Left hindlimb (tissue), 1 donor: ENCODE data around the gene TMEM214.

Experiments
- DNase-seq: peaks from one replicate; pipeline ENCODE4 v3.0.0-alpha.2; 2018

Gene TMEM214

DNA sequence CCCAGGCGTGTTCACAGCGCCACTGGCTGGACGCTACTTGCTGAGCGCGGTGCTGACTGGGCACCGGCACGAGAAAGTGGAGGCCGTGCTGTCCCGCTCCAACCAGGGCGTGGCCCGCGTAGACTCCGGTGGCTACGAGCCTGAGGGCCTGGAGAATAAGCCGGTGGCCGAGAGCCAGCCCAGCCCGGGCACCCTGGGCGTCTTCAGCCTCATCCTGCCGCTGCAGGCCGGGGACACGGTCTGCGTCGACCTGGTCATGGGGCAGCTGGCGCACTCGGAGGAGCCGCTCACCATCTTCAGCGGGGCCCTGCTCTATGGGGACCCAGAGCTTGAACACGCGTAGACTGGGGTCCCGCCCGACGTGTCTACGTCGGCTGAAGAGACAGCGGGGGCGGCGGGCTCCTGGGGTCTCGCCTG lies 52.9 kb downstream of the TMEM214 start:
- DNase-seq, result peak; percentile 69

DNA sequence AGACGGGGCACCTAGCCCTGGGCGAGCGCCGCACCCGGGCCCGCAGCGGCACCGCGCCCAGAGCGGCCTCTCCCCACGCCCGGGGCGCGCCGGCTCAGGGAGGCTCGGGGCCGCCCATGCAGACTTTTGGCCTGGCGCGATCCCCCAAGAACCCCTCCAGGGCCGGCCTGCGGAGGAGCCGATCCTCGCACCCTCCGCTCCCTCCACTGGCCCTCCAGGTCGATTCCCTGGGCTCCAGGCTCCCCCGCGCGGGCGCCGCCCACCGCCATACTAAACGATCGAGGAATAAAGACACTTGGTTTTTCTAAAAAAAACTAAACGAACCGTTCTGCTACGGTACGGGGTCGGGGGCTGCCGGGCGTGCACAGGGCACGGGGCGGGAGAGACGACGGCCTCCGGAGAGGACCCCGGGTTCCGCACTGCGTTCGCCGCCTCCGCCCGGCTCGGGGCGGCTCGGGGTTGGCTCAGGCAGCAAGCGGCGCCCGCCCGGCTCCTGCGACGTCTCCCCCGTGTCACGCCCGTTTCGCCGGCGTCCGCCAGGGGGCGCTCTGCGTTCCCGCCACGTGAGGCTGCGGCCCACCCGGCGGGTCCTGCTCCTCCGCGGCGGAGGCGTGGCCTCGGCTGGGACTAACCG lies 53.4 kb downstream of the TMEM214 start:
- DNase-seq, result peak; percentile 97

DNA sequence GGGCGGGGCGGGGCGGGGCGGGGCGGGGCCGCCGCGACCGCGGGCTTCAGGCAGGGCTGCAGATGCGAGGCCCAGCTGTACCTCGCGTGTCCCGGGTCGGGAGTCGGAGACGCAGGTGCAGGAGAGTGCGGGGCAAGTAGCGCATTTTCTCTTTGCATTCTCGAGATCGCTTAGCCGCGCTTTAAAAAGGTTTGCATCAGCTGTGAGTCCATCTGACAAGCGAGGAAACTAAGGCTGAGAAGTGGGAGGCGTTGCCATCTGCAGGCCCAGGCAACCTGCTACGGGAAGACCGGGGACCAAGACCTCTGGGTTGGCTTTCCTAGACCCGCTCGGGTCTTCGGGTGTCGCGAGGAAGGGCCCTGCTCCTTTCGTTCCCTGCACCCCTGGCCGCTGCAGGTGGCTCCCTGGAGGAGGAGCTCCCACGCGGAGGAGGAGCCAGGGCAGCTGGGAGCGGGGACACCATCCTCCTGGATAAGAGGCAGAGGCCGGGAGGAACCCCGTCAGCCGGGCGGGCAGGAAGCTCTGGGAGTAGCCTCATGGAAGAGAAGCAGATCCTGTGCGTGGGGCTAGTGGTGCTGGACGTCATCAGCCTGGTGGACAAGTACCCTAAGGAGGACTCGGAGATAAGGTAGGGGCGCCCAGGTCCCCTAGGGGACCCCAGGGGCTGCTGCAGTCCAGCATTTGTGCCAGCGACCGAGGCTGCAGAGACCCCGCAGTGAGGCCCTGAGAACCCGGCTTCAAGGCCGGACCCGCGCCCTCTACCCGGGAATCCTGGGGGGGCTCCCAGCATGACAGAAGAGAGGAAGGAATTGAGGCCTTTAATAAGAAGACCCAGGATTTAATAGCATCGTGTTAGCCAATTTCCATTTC lies 54.2 kb downstream of the TMEM214 start, which contains the start of gene KHK:
TSS of gene KHK (plus strand) at position 49 of the 870 bp plus-strand sequence. CDS start at position 537, 488 bp downstream.
- no peak for DNase-seq

DNA sequence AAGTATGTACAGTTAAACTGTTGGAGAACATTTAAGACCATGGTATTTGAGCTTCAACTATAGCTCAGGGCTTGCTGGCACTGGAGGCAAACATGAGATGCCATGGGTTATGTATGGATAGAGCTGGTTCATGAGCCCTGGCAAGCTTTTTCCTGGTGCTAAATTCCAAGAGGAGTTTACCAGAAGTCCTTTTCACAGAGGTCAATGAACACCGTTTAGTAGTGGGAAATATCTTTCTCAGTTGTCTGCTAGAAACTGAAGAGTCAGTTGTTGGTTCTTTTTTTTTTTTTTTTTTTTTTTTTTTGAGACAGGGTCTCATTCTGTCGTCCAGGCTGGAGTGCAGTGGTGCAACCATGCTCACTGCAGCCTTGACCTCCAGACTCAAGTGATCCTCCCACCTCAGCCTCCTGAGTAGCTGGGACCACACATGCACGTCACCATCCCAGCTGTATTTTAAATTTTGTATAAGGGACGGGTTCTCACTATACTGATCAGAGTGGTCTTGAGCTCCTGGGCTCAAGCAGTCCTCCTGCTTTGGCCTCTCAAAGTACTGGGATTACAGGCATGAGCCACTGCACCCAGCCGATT lies 55.2 kb downstream of the TMEM214 start:
- DNase-seq, result peak; percentile 13

DNA sequence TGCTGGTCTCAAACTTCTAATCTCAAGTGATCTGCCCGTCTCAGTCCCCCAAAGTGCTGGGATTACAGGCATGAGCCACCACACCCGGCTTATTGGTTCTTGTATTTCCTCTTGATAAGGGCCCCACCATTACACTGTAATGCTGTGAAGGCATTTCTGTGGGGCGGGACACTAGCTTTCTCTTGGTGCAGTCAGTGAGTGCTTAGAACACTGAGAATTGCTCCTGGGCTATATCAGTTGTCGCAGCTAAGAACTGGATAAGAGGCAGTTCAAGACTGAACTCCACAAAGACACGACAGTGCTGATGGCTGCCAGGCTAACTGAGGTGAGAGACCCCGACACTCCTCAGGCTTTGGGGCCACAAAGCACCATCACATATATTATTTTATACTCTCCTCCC lies 55.9 kb downstream of the TMEM214 start:
- peak; percentile 12 for DNase-seq

DNA sequence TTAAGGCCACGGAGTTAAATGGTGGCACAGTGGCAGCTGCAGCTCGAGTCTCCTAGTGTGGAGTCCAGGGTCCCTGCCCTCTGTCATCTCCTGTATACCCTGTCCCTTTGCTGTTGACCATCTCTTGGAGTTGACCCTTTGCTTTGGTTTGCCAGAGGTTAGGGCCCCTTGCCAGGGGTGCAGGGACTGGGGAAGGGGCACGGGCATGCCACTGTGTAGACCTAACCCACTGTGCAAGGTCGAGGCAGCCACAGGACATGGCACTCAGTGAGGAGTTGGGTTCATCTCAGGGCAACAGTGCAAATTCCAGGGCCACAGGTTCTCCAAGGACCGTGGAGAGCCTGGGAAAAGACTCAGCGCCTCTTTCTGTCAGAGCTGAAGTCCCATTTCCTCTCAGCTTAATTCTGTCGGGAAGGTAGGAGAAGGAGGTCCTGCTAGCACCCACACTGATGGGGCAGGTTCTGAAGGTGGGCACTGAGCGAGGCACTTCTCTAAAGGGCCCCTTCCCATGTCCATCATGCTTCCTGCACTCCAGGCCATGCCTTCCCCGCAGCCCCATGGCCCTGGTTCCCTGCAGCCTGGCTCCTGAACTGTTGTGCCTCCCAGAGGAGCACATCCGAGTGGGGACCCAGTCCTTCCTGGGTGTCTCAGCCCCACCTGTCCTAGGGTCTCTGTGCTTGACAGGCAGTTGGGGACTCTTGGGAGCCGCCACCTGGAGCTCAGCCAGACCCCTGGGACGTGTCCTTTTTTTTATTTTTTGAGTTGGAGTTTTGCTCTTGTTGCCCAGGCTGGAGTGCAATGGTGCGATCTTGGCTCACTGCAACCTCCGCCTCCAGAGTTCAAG lies 56.6 kb downstream of the TMEM214 start:
- peak; percentile 22 for DNase-seq
